CD4-positive, CD25-positive, alpha-beta regulatory T cell (primary cell): Measurements from ENCODE around the gene PLAC8L1. TPM values are rescaled to one million over a fixed set of nuclear protein-coding genes. Genes with fewer than 3 reads are reported as not detected.

Experiments used
- ATAC-seq, 2 donors: fragments of 150-1000 bp; cut with Tn5 transposase; one replicate each; pipeline ENCODE4 v1.10.0; 2021; ENCODE audit warnings: low read depth in 2 of 2, moderate number of reproducible peaks in 2 of 2, moderate library complexity in 1 of 2
- DNase-seq, 3 donors: peaks; one replicate each; pipeline versions ENCODE4 v3.0.0 to v3.0.0-alpha.2; 2012 to 2022; ENCODE audit warnings: mixed read lengths in 1 of 3
- H3K27ac ChIP-seq: one replicate; pipeline ENCODE4 v1.7.0; 2013; ENCODE audit warnings: mild to moderate bottlenecking, low read length; ENCODE audit not compliant: insufficient read depth, poor library complexity, severe bottlenecking
- H3K27me3 ChIP-seq: one replicate; pipeline ENCODE4 v1.7.0; 2013; ENCODE audit warnings: low read length; ENCODE audit not compliant: control insufficient read depth, insufficient read depth
- H3K36me3 ChIP-seq: one replicate; pipeline ENCODE4 v1.7.0; 2013; ENCODE audit warnings: mild to moderate bottlenecking, low read length, moderate library complexity; ENCODE audit not compliant: control insufficient read depth, insufficient read depth
- H3K4me1 ChIP-seq: 2 replicates; pipeline ENCODE4 v1.7.0; 2013; ENCODE audit warnings: mild to moderate bottlenecking, low read length; ENCODE audit not compliant: insufficient read depth, control insufficient read depth, poor library complexity, severe bottlenecking
- H3K4me3 ChIP-seq: one replicate; pipeline ENCODE4 v1.7.0; 2013; ENCODE audit warnings: low read depth, mild to moderate bottlenecking, low read length, moderate library complexity
- H3K9me3 ChIP-seq, 2 experiments: 1 replicate in 1 of 2; 2 replicates in 1 of 2; pipeline ENCODE4 v1.7.0; 2013; ENCODE audit warnings: low read length in 2 of 2, mild to moderate bottlenecking in 1 of 2, moderate library complexity in 1 of 2; ENCODE audit not compliant: control insufficient read depth in 2 of 2
- H3K27ac Mint-ChIP-seq, 3 donors: one replicate each; pipeline ENCODE4 v1.8.0; 2020 to 2022; ENCODE audit warnings: mild to moderate bottlenecking in 3 of 3, mixed read lengths in 3 of 3, moderate library complexity in 2 of 3
- H3K27me3 Mint-ChIP-seq: one replicate; pipeline ENCODE4 v1.8.0; 2022; ENCODE audit warnings: mild to moderate bottlenecking, mixed read lengths
- H3K36me3 Mint-ChIP-seq: one replicate; pipeline ENCODE4 v1.8.0; 2020; ENCODE audit warnings: mixed read lengths
- H3K4me1 Mint-ChIP-seq, 4 donors: one replicate each; pipeline ENCODE4 v1.8.0; 2020 to 2022; ENCODE audit warnings: mixed read lengths in 4 of 4, mild to moderate bottlenecking in 1 of 4
- H3K4me3 Mint-ChIP-seq, 4 donors: one replicate each; pipeline ENCODE4 v1.8.0; 2020 to 2022; ENCODE audit warnings: mild to moderate bottlenecking in 4 of 4, mixed read lengths in 4 of 4, moderate library complexity in 3 of 4
- H3K9me3 Mint-ChIP-seq, 7 donors: one replicate each; pipeline ENCODE4 v1.8.0; 2020 to 2022; ENCODE audit warnings: mixed read lengths in 7 of 7, mild to moderate bottlenecking in 3 of 7, moderate library complexity in 2 of 7
- polyA plus RNA-seq, 4 donors: library from polyadenylated mRNA; unstranded; fragments of 300-500 nt; fragmentation: Illumina TruSeq; gene quantifications; one replicate each; pipeline ENCODE4 v1.2.3, GENCODE V29; 2021
- total RNA-seq: library from RNA; stranded (reverse); gene quantifications from one replicate; pipeline ENCODE4 v1.2.3, GENCODE V29; 2022

PLAC8L1 gene
- total and polyA plus RNA-seq, 5 donors from 2014 or later: 0.67 TPM; not detected in 4

- no peaks in the 10 kb centered on the region for H3K27me3 ChIP-seq
- no peak overlapping the region for H3K4me3 ChIP-seq
- ATAC-seq (no peak), DNase-seq (peak in 1 of 3 donors; percentile 38)
- H3K36me3 ChIP-seq: no peaks in the 10 kb centered on the region
- peaks cover 13% of the 10 kb centered on the region for H3K27me3 Mint-ChIP-seq
- H3K9me3 Mint-ChIP-seq: peaks cover 0 to 2% (median 0%) of the 10 kb centered on the region in 7 donors
- no peak overlapping the region for H3K4me3 Mint-ChIP-seq
- no peaks in the 10 kb centered on the region for H3K9me3 ChIP-seq
- no peak overlapping the region for H3K27ac ChIP-seq
- H3K4me1 ChIP-seq: peaks cover 5% of the 10 kb centered on the region
- H3K4me1 Mint-ChIP-seq: peaks cover 7 to 17% (median 10%) of the 10 kb centered on the region in 4 donors
- H3K36me3 Mint-ChIP-seq: no peaks in the 10 kb centered on the region
- peak overlapping the region in 1 of 3 donors; percentile 38 for H3K27ac Mint-ChIP-seq
These were observed 25.5 kb downstream of the PLAC8L1 start for GRCh38 chr5:146079695-146080373.

- Histone ChIP-seq H3K36me3 (no peaks in the 10 kb centered on the region), H3K27ac (no peak overlapping the region), H3K4me1 (peaks cover 5% of the 10 kb centered on the region), H3K4me3 (no peak overlapping the region), H3K27me3 (no peaks in the 10 kb centered on the region), H3K9me3 (no peaks in the 10 kb centered on the region)
- H3K4me3 Mint-ChIP-seq: no peak overlapping the region
- H3K9me3 Mint-ChIP-seq: peaks cover 0 to 2% (median 0%) of the 10 kb centered on the region in 7 donors
- ATAC-seq (no peak), DNase-seq (no peak)
- no peaks in the 10 kb centered on the region for H3K36me3 Mint-ChIP-seq
- peaks cover 7 to 17% (median 10%) of the 10 kb centered on the region in 4 donors for H3K4me1 Mint-ChIP-seq
- H3K27ac Mint-ChIP-seq: no peak overlapping the region
- H3K27me3 Mint-ChIP-seq: peaks cover 13% of the 10 kb centered on the region
These were observed 26.8 kb downstream of the PLAC8L1 start for GRCh38 chr5:146078566-146078965.

- Histone ChIP-seq H3K4me3 (no peak overlapping the region), H3K27ac (no peak overlapping the region), H3K4me1 (peaks cover 5% of the 10 kb centered on the region), H3K36me3 (no peaks in the 10 kb centered on the region), H3K9me3 (no peaks in the 10 kb centered on the region), H3K27me3 (peaks cover 2% of the 10 kb centered on the region)
- H3K9me3 Mint-ChIP-seq: peaks cover 0 to 3% (median 0%) of the 10 kb centered on the region in 7 donors
- no peak overlapping the region for H3K27ac Mint-ChIP-seq
- peaks cover 13% of the 10 kb centered on the region for H3K27me3 Mint-ChIP-seq
- ATAC-seq: no peak
- DNase-seq: no peak
- H3K4me3 Mint-ChIP-seq: no peak overlapping the region
- peaks cover 7 to 17% (median 10%) of the 10 kb centered on the region in 4 donors for H3K4me1 Mint-ChIP-seq
- H3K36me3 Mint-ChIP-seq: no peaks in the 10 kb centered on the region
These were observed 28.9 kb downstream of the PLAC8L1 start for GRCh38 chr5:146076455-146076854.

- no peak overlapping the region for H3K4me3 Mint-ChIP-seq
- Histone ChIP-seq H3K9me3 (no peaks in the 10 kb centered on the region), H3K4me3 (no peak overlapping the region), H3K4me1 (peaks cover 5% of the 10 kb centered on the region), H3K27me3 (peaks cover 2% of the 10 kb centered on the region), H3K27ac (no peak overlapping the region), H3K36me3 (no peaks in the 10 kb centered on the region)
- peaks cover 0 to 3% (median 0%) of the 10 kb centered on the region in 7 donors for H3K9me3 Mint-ChIP-seq
- no peaks in the 10 kb centered on the region for H3K36me3 Mint-ChIP-seq
- peaks cover 7 to 17% (median 10%) of the 10 kb centered on the region in 4 donors for H3K4me1 Mint-ChIP-seq
- no peak for DNase-seq
- ATAC-seq: no peak
- peaks cover 13% of the 10 kb centered on the region for H3K27me3 Mint-ChIP-seq
- H3K27ac Mint-ChIP-seq: no peak overlapping the region
These were observed 29.3 kb downstream of the PLAC8L1 start for GRCh38 chr5:146076028-146076427.

- Histone ChIP-seq H3K4me1 (no peaks in the 10 kb centered on the region), H3K27ac (no peak overlapping the region), H3K36me3 (no peaks in the 10 kb centered on the region), H3K9me3 (no peaks in the 10 kb centered on the region), H3K27me3 (peaks cover 2% of the 10 kb centered on the region), H3K4me3 (no peak overlapping the region)
- H3K27me3 Mint-ChIP-seq: no peaks in the 10 kb centered on the region
- DNase-seq (no peak), ATAC-seq (no peak)
- peaks cover 0 to 3% (median 0%) of the 10 kb centered on the region in 7 donors for H3K9me3 Mint-ChIP-seq
- H3K4me3 Mint-ChIP-seq: no peak overlapping the region
- no peak overlapping the region for H3K27ac Mint-ChIP-seq
- no peaks in the 10 kb centered on the region for H3K4me1 Mint-ChIP-seq
- H3K36me3 Mint-ChIP-seq: no peaks in the 10 kb centered on the region
These were observed 32.0 kb downstream of the PLAC8L1 start for GRCh38 chr5:146073239-146073900.

- Histone ChIP-seq H3K4me1 (no peaks in the 10 kb centered on the region), H3K9me3 (no peaks in the 10 kb centered on the region), H3K4me3 (no peak overlapping the region), H3K36me3 (no peaks in the 10 kb centered on the region), H3K27ac (no peak overlapping the region), H3K27me3 (peaks cover 2% of the 10 kb centered on the region)
- Mint-ChIP-seq H3K27me3 (no peaks in the 10 kb centered on the region), H3K9me3 (peaks cover 0 to 3% (median 0%) of the 10 kb centered on the region in 7 donors), H3K4me3 (no peak overlapping the region), H3K4me1 (no peaks in the 10 kb centered on the region), H3K36me3 (no peaks in the 10 kb centered on the region), H3K27ac (no peak overlapping the region)
- no peak for DNase-seq
- no peak for ATAC-seq
These were observed 32.8 kb downstream of the PLAC8L1 start for GRCh38 chr5:146072595-146072994.

GRCh38 chr5:146071171-146071570, 34.2 kb downstream of the PLAC8L1 start:
- DNase-seq: no peak
- Mint-ChIP-seq H3K4me3 (no peak overlapping the region), H3K27me3 (no peaks in the 10 kb centered on the region), H3K4me1 (no peaks in the 10 kb centered on the region), H3K9me3 (peaks cover 0 to 3% (median 0%) of the 10 kb centered on the region in 7 donors), H3K36me3 (no peaks in the 10 kb centered on the region), H3K27ac (no peak overlapping the region)
- H3K27ac ChIP-seq: no peak overlapping the region
- no peak overlapping the region for H3K4me3 ChIP-seq
- no peaks in the 10 kb centered on the region for H3K36me3 ChIP-seq
- H3K27me3 ChIP-seq: peaks cover 2% of the 10 kb centered on the region
- no peak for ATAC-seq
- no peaks in the 10 kb centered on the region for H3K4me1 ChIP-seq
- no peaks in the 10 kb centered on the region for H3K9me3 ChIP-seq
